Brain microvascular endothelial cell (primary cell): ENCODE results near the gene ARHGAP15.

Source experiments
- DNase-seq: peaks from one replicate; pipeline ENCODE4 v3.0.0-alpha.2; 2020
- H3K27ac ChIP-seq: fragments of 250-450 bp; sonication (Bioruptor Pico); 2 replicates; pipeline ENCODE4 v1.5.1; 2020; ENCODE audit warnings: mild to moderate bottlenecking, moderate library complexity
- H3K27me3 ChIP-seq: fragments of 250-450 bp; sonication (Bioruptor Pico); replicated peaks from 2 replicates; pipeline ENCODE4 v1.5.1; 2020; ENCODE audit warnings: mild to moderate bottlenecking
- H3K36me3 ChIP-seq: fragments of 250-450 bp; sonication (Bioruptor Pico); replicated peaks from 2 replicates; pipeline ENCODE4 v1.5.1; 2020; ENCODE audit warnings: mild to moderate bottlenecking
- H3K4me3 ChIP-seq: 2 replicates; pipeline ENCODE4 v1.5.1; 2011; ENCODE audit warnings: low read depth, mild to moderate bottlenecking, control low read depth, low read length, moderate library complexity
- in situ Hi-C: cut with HindIII; loops from 2 replicates; pipeline ENCODE4 v1.10.0; 2017; ENCODE audit warnings: low sequenced_read_pairs, low pct_ligation_motif_present
- TF ChIP-seq, protein P1 (sequence below): IDR thresholded peaks from 2 replicates; pipeline ENCODE4 v1.5.1; 2011; ENCODE audit warnings: low read depth, mild to moderate bottlenecking, moderate library complexity, low read length, control low read depth, inconsistent platforms; ENCODE audit errors: missing control alignments

ARHGAP15 gene

DNA sequence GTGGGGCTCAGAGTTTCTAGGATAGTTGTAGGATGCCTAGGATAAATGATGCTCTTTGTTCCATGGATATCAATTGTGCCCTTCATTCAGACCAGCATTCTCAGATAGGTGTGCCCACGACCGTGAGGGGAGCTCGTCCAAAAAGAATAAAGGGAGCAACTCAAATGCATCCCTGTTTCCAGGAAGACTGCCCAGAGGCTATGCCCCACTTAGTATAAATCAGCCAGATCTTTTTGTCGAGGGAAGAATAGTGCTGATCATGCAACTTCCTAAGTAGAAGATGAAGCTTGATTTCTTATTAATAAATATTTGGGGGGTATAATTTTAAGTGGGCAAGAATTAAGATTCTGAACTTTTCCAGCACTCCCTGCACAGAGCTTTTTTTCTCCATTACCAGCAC lies 450.2 kb downstream of the ARHGAP15 start:
- H3K36me3 ChIP-seq = no peaks in the 10 kb centered on the region
- in situ Hi-C loops = no loop called here
- no peaks in the 10 kb centered on the region for H3K27me3 ChIP-seq
- DNase-seq = no peak
- TF ChIP-seq, protein P1, sequence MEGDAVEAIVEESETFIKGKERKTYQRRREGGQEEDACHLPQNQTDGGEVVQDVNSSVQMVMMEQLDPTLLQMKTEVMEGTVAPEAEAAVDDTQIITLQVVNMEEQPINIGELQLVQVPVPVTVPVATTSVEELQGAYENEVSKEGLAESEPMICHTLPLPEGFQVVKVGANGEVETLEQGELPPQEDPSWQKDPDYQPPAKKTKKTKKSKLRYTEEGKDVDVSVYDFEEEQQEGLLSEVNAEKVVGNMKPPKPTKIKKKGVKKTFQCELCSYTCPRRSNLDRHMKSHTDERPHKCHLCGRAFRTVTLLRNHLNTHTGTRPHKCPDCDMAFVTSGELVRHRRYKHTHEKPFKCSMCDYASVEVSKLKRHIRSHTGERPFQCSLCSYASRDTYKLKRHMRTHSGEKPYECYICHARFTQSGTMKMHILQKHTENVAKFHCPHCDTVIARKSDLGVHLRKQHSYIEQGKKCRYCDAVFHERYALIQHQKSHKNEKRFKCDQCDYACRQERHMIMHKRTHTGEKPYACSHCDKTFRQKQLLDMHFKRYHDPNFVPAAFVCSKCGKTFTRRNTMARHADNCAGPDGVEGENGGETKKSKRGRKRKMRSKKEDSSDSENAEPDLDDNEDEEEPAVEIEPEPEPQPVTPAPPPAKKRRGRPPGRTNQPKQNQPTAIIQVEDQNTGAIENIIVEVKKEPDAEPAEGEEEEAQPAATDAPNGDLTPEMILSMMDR = no peak
- no peak overlapping the region for H3K27ac ChIP-seq
- no peak overlapping the region for H3K4me3 ChIP-seq

DNA sequence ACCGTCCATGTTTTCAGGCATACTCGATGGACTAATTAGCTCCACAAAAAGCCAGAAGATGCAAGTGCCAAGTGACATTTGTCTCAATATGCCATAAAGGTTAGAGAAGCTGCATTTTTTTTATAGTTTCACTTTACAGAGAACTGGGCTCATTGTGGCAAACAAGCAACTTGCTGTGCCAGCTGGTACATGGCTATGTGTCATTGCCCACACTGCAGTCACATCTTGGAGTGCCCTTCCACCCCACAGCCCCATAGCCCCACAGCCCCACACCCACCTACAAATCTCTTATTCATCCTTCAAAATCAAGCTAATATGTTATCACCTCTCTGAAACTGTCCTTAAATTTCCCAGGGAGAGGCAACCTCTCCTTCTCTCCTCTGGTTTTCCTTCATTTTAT lies 451.9 kb downstream of the ARHGAP15 start:
- in situ Hi-C loops = no loop called here
- DNase-seq = no peak
- H3K36me3 ChIP-seq = no peaks in the 10 kb centered on the region
- no peak overlapping the region for H3K4me3 ChIP-seq
- no peaks in the 10 kb centered on the region for H3K27me3 ChIP-seq
- no peak overlapping the region for H3K27ac ChIP-seq
- TF ChIP-seq, protein P1 = no peak

DNA sequence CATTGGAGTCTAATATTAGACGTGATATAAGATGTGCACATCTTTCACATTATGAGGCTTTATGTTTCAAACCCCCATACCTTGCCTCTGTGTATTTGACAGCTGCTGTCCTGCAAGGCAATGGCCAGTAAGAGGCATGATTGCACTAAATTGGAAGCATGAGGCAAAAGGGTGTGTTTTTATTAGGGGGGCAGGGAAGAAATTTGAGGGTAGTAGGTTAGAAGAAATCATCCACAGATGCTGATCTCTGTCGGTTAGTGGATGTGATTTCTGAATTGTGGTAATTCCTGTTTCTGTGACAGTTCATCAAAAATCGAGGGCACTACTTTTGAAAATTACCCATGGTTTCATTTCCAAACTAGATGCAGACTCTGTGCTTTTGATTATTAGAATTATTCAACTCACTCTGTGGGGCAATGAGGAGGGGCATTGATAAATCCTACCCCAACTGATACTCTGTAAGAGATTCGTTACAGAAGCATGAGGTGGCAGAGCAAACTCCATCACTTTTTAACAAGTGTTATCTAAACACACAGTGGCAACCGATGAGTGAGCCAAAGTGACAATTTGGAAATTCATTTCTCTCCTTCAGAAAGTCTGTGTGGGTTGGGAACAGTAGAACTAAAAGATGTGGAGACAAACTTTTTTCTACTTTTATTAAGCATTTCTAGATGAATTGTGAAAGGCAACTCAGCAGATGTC lies 453.0 kb downstream of the ARHGAP15 start:
- in situ Hi-C loops = no loop called here
- Histone ChIP-seq H3K27ac (no peak overlapping the region), H3K36me3 (no peaks in the 10 kb centered on the region), H3K4me3 (no peak overlapping the region), H3K27me3 (no peaks in the 10 kb centered on the region)
- peak; percentile 46 for DNase-seq
- TF ChIP-seq, protein P1 = peak; percentile 60

DNA sequence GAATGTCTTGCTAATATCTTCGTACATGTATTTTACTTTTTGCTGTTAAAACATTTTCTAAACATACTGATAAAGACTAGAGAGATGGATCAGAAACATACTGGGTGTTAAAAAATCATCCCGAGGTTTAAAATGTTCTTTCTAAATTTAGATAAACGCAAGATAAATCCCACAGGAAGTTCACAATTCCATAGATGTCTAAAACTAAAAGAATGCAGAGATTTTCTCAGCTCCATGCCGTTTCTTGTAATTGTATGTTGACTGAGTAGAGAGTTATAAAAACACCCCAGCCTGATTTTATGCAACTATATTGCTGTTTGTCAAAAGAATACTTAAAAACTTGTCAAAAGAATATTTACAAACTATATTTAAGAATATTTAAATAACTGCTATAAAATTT lies 455.7 kb downstream of the ARHGAP15 start:
- H3K27me3 ChIP-seq = no peaks in the 10 kb centered on the region
- H3K4me3 ChIP-seq = no peak overlapping the region
- no peak overlapping the region for H3K27ac ChIP-seq
- TF ChIP-seq, protein P1 = no peak
- H3K36me3 ChIP-seq = no peaks in the 10 kb centered on the region
- DNase-seq = no peak
- in situ Hi-C loops = no loop called here

DNA sequence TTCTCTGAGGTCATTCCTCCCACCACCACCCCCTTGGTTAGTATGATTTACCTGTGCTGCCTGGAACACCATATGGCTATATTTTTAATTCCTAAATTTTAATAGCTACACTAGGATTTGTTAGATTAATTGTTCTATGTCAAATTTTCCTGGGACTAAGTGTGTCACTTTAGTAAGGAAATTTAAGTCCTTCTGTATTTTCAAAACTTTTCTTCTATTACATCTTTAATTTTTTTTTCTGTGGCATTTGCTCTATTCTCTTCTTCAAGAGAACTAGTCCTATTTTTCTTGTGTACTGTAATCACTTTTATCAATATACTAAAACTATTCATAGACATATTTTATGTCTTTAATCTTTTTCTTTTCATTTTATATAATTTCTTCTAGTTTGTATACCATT lies 456.9 kb downstream of the ARHGAP15 start:
- H3K4me3 ChIP-seq = no peak overlapping the region
- no peak overlapping the region for H3K27ac ChIP-seq
- TF ChIP-seq, protein P1 = no peak
- in situ Hi-C loops = no loop called here
- no peaks in the 10 kb centered on the region for H3K27me3 ChIP-seq
- no peak for DNase-seq
- H3K36me3 ChIP-seq = no peaks in the 10 kb centered on the region

DNA sequence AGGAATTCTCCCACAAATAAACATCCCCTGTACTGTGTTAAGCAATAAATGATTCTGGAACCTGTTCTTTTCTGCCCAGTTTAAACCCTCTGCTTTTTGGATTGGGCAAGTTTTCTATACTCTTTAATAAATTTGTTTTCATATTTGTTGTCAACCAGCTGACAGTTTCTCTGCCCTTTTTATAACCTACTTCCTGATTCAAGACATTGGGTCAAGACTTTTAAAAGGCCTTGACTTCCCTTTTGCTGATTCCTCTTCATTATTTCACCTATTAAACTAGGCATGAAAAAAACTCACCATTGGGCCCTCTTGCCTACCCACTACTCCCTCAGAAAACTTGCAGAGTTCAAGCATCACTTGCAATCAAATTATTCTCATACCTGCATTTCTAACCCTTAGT lies 459.5 kb downstream of the ARHGAP15 start:
- Histone ChIP-seq H3K27me3 (no peaks in the 10 kb centered on the region), H3K27ac (no peak overlapping the region), H3K4me3 (no peak overlapping the region), H3K36me3 (no peaks in the 10 kb centered on the region)
- DNase-seq = no peak
- TF ChIP-seq, protein P1 = no peak
- in situ Hi-C loops = no loop called here
